Fibroblast of peridontal ligament (primary cell): ENCODE measurements around the gene ATP9B.
A peak's percentile ranks its signal among the peaks of the same experiment; 100 is the strongest.

ENCODE experiments used
- DNase-seq: peaks from one replicate; pipeline ENCODE4 v3.0.0-alpha.2; 2010; ENCODE audit errors: extremely low read depth

Gene ATP9B

DNA sequence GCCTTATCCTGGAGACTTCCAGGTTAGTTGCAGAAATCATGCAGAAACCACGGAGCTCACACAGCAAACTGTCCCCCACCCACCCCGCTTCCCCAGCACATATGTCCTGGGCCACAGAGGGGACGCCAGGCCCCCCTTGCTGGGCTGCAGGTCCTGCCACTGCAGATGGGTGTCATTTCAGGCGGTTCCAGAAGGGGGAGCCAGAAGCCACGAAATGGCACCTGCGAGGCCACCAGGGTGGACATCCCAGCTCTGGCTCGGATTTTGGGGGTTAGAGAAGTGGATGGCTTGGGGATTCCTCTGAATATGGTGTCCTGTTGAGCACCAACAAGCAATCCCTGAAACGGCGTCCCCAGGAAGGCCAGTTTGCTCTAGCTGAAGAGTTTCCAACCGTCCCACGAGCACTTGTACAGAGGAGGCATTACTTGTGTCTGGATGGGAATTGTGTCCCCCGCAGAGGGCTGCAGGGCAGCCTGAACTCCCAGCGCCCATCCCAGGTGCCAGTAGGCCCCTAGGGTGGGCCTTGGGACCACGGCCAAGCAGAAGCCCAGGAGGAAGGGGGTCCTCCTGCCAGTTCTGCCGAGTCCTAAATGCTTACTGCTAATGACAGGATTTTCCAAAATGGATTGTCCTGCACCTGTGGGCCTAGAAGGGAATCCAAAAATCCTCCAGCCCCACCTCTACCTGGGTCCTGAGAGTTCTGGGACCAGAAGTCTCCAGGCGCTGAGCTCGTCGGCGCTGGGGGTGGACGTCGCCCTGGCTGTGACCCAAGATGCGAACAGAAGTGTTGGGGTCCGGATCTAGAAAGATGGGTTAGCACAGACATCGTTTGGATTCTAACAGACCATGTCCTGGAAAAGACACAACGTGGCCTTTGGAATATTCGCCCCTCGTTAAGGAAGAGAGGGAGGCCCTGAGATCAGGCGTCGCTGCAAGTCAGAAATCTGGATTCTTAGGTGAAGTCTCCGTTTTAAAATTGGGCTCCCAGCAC lies 311.9 kb downstream of the ATP9B start:
- peak; percentile 48 for DNase-seq

DNA sequence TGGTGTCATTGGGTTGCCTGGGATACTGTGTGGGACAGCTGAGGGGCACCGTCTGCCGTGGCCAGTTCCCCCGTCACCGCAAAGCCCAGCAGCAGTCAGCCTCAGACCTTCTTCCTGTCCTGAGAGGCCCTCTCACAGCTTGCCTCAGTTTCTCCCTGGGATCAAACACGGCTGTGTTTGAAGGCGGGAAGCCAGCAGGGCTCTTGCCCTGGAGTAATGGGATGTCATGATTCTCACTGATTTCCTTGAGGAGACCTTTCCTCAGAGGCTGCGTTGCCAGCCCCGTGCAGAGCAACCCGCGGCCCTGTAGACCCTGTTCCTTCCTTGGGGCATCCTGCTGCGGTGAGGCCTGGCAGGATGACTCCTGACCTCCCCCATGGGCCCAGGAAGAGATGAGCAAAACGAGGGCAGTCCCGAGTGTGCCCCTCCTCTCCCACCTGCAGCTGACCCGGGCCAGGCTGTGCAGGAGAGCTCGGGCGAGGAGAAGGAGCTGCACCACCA lies 312.7 kb downstream of the ATP9B start:
- DNase-seq = no peak

- DNase-seq = no peak
Measured at GRCh38 chr18:79382681-79383387, 313.6 kb downstream of the ATP9B start.

DNA sequence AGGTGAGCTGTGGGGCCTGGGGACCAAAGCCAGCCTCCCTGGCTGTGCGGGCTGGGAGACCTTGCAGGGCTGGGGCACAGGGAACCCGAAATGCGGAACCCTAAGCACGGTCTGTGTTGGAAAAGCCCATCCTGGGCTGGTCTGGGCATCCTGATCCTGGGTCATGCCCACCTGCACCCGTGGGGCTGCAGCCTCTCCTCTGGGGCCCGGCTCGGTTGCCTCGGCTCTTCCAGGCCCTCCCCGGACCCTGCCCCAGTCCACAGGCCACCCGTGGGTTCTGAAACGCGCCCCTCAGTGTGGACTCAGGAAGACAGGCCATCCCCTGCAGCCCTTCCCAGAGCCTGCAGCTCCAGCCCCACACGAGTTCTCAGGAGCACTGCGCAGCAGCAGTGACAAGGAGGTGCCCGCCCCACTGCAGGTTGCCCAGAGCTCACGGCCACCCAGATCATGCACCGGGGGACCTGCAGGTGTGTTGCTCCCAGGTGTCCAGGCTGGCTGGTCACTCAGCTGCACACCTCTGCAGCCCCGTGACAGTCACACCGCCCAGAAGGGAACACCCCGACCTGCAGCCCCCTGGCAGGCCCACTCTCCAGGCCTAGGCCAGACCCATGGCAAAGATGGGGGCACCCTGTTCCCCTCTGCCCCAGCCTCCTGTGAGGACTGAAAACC lies 314.3 kb downstream of the ATP9B start:
- no peak for DNase-seq

DNA sequence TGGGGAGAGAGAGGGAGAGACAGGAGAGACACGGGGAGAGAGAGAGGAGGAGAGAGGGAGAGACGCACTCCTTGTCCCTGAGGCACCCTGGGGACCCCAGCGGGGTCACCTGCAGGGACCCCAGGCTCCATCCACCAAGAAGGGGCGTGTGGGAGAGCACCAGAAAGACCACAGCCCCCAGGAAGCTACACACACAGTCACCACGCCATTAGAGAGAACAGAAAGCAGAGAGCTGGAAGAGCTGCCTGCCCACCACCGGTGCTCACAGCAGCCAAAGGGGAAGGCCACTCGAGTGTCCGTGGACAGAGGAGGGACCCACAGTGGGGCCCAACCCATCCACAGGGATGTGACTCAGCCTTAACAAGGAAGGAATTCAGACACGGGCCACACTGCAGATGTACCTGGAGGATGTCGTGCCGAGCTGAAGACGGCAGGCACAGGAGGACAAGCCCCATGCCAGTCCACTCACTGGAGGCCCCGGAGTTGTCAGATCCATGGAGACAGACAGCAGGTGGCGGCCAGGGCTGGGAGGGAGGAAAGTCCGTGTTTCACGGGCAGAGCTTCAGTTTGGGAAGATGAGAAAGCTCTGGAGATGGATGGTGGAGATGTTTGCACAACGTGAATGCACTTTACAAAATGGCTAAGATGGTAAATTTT lies 315.1 kb downstream of the ATP9B start:
- DNase-seq = no peak

DNA sequence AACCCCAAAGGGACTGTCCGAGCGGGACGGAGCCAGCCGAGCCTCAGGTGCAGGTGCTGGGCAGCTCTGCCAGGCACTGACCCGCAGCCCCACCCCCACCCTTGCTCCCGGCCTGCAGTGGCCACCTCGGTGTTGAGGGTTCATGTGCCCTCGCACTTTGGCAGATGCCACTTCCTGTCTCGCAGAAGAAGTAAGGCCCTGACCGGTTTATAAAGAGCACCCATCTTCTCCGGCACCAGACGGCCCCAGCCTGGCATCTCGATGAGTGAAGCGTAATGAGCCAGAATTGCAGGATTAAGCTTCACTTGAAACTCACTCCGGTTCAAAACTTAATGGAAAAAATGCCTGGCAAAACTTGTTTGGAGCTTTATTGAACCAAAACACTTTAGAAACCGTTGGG lies 315.6 kb downstream of the ATP9B start:
- DNase-seq = no peak

GRCh38 chr18:79385326-79385707 lies 316.1 kb downstream of the ATP9B start:
- DNase-seq = no peak

GRCh38 chr18:79385708-79386341 lies 316.6 kb downstream of the ATP9B start:
- DNase-seq = no peak

DNA sequence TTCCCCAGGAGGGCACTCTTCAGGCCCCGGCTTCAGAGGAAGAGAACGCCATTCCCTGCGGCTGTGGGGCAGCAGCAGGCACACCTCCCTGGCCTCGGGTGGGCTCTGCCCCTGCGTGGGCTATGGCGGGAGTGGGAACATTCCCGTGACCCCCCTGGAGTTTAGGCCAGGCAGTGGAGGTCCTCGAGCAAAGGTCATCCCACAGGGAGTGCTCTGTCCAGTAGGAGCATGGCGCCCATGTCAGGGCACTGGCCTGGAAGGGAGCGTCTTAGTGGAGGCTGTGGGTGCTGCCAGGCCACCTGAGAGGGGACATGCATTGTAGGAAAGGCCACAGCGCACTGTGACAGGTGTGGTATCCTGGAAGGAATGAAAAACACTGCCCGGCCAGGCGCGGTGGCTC lies 317.4 kb downstream of the ATP9B start:
- DNase-seq = no peak

GRCh38 chr18:79387214-79387613 lies 318.0 kb downstream of the ATP9B start:
- no peak for DNase-seq

- DNase-seq = no peak
Measured at GRCh38 chr18:79387615-79388014, 318.4 kb downstream of the ATP9B start.

GRCh38 chr18:79388043-79388442 lies 318.8 kb downstream of the ATP9B start:
- no peak for DNase-seq

DNA sequence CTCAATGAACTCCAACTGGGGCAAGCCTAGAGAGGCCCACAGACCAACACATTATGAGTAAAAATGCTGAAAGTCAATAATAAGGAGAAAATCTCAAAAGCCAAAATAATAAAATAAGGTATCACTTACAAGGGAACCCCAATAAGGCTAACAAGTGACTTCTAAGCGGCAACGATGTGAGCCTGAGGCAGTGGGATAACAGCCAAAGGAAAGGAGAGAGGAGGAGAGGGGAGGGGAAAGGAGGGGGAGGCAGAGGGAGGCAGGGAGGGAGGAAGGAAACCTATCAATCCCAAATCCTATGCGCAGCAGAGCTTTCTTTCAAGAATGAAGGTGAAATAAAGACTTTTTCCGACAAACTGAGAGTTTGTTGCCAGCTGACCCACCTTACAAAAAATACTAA lies 320.5 kb downstream of the ATP9B start:
- DNase-seq = no peak

DNA sequence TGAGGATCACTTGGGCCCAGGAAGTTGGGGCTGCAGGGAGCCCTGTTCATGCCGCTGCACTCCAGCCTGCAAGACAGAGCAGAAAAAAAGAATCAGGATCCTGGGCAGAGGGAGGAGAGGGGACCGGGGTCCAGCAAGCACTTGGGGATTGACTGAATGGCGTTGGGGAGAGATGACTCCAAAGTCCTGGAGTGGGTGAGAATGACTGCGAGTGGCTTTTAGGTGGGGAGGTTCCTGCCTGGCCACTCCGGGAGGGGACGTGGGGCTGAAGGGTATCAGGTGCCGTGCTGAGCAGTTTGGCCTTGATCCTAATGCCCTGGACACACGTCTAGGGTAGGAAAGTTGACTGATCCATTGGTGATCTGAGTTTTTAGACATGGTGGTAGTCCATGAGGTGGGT lies 323.0 kb downstream of the ATP9B start:
- no peak for DNase-seq

GRCh38 chr18:79393181-79393634 lies 324.0 kb downstream of the ATP9B start:
- DNase-seq = no peak

DNA sequence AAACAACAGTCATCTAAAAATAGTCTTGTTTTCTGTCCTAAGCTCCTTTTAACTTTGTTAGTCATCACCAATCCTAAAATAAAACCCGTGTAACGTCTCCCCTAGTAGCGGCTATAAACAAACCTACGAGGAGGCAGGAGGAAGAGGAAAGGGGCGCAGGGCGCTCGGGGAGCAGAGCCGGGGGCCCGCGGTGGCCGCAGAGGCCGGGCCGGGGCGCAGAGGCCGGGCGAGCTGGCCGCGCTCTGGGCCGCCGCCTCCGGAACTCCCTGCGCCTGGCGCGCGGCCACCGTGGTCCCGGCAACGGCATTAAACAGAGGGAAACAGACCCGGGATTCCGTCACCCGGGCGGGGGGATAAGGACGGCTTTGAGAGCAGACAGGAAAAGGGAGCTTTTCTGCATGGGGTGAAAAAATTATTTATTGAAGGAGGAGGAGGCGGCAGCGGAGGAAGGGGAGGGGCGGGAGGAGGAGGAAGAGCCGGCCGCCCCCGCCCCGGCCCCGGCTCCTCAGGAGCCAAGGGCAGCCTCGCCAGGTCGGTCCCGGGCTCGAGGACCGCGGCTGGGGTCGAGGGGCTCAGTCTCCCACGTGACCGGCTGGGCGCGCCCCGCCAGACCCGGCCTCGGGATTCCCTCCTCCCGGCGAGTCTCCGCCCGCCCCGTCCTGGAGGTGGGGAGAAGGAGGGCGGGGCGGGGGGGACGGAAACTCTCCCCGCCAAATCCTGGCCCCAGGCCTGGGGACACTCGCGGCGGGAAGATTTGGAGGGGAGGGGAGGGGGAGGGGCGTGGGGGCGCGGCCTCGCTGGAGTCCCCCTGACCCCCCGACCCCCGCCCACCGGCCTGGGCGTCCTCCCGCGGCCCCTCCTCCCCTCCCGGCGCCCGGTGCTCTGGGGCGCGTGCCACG lies 324.7 kb downstream of the ATP9B start:
- peak; percentile 74 for DNase-seq

- peak; percentile 69 for DNase-seq
Measured at GRCh38 chr18:79394534-79395307, 325.5 kb downstream of the ATP9B start.

GRCh38 chr18:79395308-79395640 lies 326.1 kb downstream of the ATP9B start:
- DNase-seq = no peak

- peak; percentile 52 for DNase-seq
Measured at GRCh38 chr18:79395761-79396404, 326.7 kb downstream of the ATP9B start, which contains the start of gene NFATC1. NFATC1 (plus strand) TSS chr18:79395930; CDS start chr18:79396225, 295 bp downstream.
